Vagina (tissue), 2 donors: Measurements from ENCODE around the gene FKBP3. TPM values are rescaled to one million over a fixed set of nuclear protein-coding genes. Genes with fewer than 3 reads are reported as not detected.
"Not testable (repeated sequence)": the region's sequence is repeated elsewhere in the genome, so short reads cannot be mapped to it uniquely, and the experiment has no call there.

Experiments used
- DNase-seq, 2 donors: peaks; one replicate each; pipeline ENCODE4 v3.0.0-alpha.2; 2017; ENCODE audit errors: extremely low spot score in 2 of 2
- H3K27ac ChIP-seq: fragments of 200-600 bp; sonication (generic); one replicate; pipeline ENCODE4 v1.5.1; 2019
- H3K27me3 ChIP-seq: fragments of 200-600 bp; sonication (generic); one replicate; pipeline ENCODE4 v1.5.1; 2019
- H3K36me3 ChIP-seq, 2 donors: fragments of 200-600 bp; sonication (generic); one replicate each; pipeline ENCODE4 v1.5.1; 2017 to 2019
- H3K4me1 ChIP-seq: fragments of 200-600 bp; sonication (generic); one replicate; pipeline ENCODE4 v1.5.1; 2019
- H3K4me3 ChIP-seq, 2 donors: fragments of 200-600 bp; sonication (generic); 1 replicate in 1 of 2; 2 replicates in 1 of 2; pipeline ENCODE4 v1.5.1; 2016 to 2019
- H3K9me3 ChIP-seq: fragments of 200-600 bp; sonication (generic); one replicate; pipeline ENCODE4 v1.5.1; 2019
- CTCF ChIP-seq, 3 experiments: fragments of 450-650 bp in 2 of 3; fragments of 200-600 bp in 1 of 3; sonication (generic) in 1 of 3; IDR thresholded peaks; one replicate each; pipeline ENCODE4 v1.5.1; 2017 to 2019; ENCODE audit warnings: antibody characterized with exemption in 3 of 3, mild to moderate bottlenecking in 2 of 3, moderate library complexity in 2 of 3
- POLR2A ChIP-seq, 2 donors: fragments of 450-650 bp; IDR thresholded peaks; one replicate each; pipeline ENCODE4 v1.6.1; 2017; ENCODE audit warnings: antibody characterized with exemption in 2 of 2, mild to moderate bottlenecking in 2 of 2, moderate library complexity in 2 of 2
- POLR2AphosphoS5 ChIP-seq, 2 donors: sonication (generic); formaldehyde crosslinking; IDR thresholded peaks; one replicate each; pipeline ENCODE4 v1.9.0; 2017; ENCODE audit warnings: antibody characterized with exemption in 2 of 2, mild to moderate bottlenecking in 2 of 2, low read depth in 1 of 2; ENCODE audit not compliant: insufficient read depth in 1 of 2
- intact Hi-C: fragments of 100-400 bp; cut with DNase I; formaldehyde crosslinking; loops from one replicate; pipeline ENCODE4 v1.15.1; 2023
- total RNA-seq: library from RNA; depleted of rRNA; stranded (reverse); fragments of >200 nt; gene quantifications from one replicate; pipeline ENCODE4 v1.2.3, GENCODE V29; 2016

FKBP3 gene
- total RNA-seq, 1 donor from 2014 or later, result 37.1 TPM

DNA sequence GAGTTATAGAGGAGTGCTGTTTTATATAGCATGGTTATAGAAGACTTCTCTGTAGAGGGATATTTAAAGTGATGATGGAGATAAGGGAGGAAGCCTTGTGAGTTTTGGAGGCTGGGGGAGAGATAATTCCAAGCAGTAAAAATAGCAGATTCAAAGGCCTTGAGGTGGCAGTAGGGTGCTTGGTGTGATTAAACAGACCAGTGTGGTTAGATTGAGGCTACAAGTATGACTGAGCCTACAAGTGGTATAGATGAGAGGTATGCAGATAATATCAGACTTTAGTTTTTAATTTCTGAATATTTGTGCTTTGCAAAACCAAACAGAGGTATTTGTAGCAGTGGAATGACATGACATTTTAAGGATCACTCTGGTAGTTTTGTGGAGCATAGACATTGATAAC, 21.8 kb upstream of the FKBP3 start:
- intact Hi-C loops, result no loop called here
- DNase-seq, result no peak
- no peak overlapping the region for H3K27ac ChIP-seq

DNA sequence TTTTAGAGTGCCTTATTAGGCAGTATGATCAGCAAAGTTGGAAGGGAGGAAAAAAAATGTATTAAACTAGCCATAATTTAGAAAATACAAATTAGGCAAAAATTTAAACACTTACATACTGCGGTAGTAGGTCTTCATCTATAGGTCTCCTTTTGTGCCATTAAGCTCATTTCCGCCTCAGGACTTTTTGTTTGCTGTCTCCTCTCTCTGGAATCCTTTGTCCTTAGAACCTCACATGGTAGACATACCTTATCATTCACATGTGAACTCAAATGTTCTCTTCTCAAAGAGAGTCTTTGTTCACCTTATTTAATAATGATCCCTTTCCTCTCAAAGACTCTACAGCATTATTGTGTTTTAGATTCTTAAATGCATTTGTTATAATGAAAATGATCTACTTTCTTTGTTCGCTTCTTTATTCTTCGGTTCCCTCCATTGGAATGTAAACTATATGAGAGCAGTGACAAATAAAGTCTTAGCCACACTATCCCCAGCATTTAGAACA, 16.2 kb upstream of the FKBP3 start:
- H3K4me1 ChIP-seq, result no peaks in the 10 kb centered on the region
- intact Hi-C loops, result no loop called here
- TF ChIP-seq POLR2AphosphoS5 (IDR thresholded peaks at IDR 0.05; ENCODE audit: insufficient read depth in 1 of 2, low read depth in 1 of 2) (no peak), POLR2A (IDR thresholded peaks at IDR 0.05) (no peak), CTCF (IDR thresholded peaks at IDR 0.05) (no peak)
- H3K27me3 ChIP-seq, result no peaks in the 10 kb centered on the region
- no peaks in the 10 kb centered on the region for H3K9me3 ChIP-seq
- no peak for DNase-seq
- H3K36me3 ChIP-seq, result no peaks in the 10 kb centered on the region
- H3K27ac ChIP-seq, result no peak overlapping the region
- no peak overlapping the region for H3K4me3 ChIP-seq

More for the DNA sequence above, 21.8 kb upstream of the FKBP3 start:
- no peak for TF ChIP-seq CTCF (IDR thresholded peaks at IDR 0.05)
- TF ChIP-seq POLR2AphosphoS5 (IDR thresholded peaks at IDR 0.05; ENCODE audit: insufficient read depth in 1 of 2, low read depth in 1 of 2), result no peak
- no peak for TF ChIP-seq POLR2A (IDR thresholded peaks at IDR 0.05)
- Histone ChIP-seq H3K9me3 (no peaks in the 10 kb centered on the region), H3K4me3 (no peak overlapping the region), H3K27me3 (no peaks in the 10 kb centered on the region), H3K4me1 (no peaks in the 10 kb centered on the region), H3K36me3 (no peaks in the 10 kb centered on the region)

DNA sequence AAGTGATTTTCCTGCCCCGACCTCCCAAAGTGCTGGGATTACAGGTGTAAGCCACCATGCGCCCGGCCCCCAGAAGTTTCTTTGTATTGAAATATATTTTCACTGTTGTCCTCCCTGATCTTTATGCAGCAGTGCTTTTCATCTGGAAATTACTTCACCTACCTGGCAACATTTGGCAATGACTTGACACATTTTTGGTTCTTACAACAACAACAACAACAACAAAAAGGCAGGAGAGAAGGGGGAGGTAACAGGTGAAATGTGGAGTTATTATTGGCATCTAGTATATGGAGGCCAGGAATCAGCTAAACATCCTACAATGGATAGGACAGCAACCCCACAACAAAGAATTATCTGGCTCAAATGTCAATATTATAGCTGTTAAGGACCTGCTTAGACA, 15.3 kb upstream of the FKBP3 start:
- H3K4me1 ChIP-seq, result no peaks in the 10 kb centered on the region
- intact Hi-C loops, result no loop called here

GRCh38 chr14:45145214-45145613, 10.9 kb upstream of the FKBP3 start:
- H3K4me3 ChIP-seq, result no peak overlapping the region
- no peaks in the 10 kb centered on the region for H3K36me3 ChIP-seq
- no peak overlapping the region for H3K27ac ChIP-seq
- DNase-seq, result no peak
- no peaks in the 10 kb centered on the region for H3K27me3 ChIP-seq
- intact Hi-C loops, result no loop called here
- no peak for TF ChIP-seq CTCF (IDR thresholded peaks at IDR 0.05)
- no peak for TF ChIP-seq POLR2A (IDR thresholded peaks at IDR 0.05)
- TF ChIP-seq POLR2AphosphoS5 (IDR thresholded peaks at IDR 0.05; ENCODE audit: insufficient read depth in 1 of 2, low read depth in 1 of 2), result no peak
- H3K4me1 ChIP-seq, result no peaks in the 10 kb centered on the region
- no peaks in the 10 kb centered on the region for H3K9me3 ChIP-seq

More for the DNA sequence above, 15.3 kb upstream of the FKBP3 start:
- Histone ChIP-seq H3K27me3 (no peaks in the 10 kb centered on the region), H3K27ac (no peak overlapping the region), H3K9me3 (no peaks in the 10 kb centered on the region), H3K36me3 (no peaks in the 10 kb centered on the region), H3K4me3 (no peak overlapping the region)
- no peak for DNase-seq
- TF ChIP-seq POLR2A (IDR thresholded peaks at IDR 0.05) (no peak), POLR2AphosphoS5 (IDR thresholded peaks at IDR 0.05; ENCODE audit: insufficient read depth in 1 of 2, low read depth in 1 of 2) (no peak), CTCF (IDR thresholded peaks at IDR 0.05) (no peak)

DNA sequence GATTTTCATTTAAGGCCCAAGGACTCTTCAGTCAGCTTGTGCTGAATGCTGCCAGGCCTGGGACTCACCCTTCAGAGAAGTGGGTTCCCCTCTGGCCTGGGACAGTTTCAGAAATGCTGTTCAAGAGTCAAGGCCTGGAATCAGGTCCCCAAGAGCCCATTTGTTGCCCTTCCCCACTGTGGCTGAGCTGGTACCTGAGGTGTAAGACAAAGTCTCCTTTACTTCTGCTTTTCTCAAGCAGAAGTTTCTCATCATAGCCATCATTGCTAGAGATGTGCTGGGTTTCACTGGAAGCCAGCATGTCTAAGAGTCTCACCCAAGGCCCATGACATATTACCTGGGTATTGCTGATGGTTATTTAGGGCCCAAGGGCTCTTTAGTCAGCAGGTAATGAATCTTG, 10.4 kb upstream of the FKBP3 start:
- Histone ChIP-seq H3K9me3 (no peaks in the 10 kb centered on the region), H3K4me3 (no peak overlapping the region), H3K4me1 (no peaks in the 10 kb centered on the region), H3K27me3 (no peaks in the 10 kb centered on the region), H3K27ac (no peak overlapping the region), H3K36me3 (no peaks in the 10 kb centered on the region)
- no peak for DNase-seq
- intact Hi-C loops, result no loop called here
- TF ChIP-seq POLR2A (IDR thresholded peaks at IDR 0.05) (no peak), POLR2AphosphoS5 (IDR thresholded peaks at IDR 0.05; ENCODE audit: insufficient read depth in 1 of 2, low read depth in 1 of 2) (no peak), CTCF (IDR thresholded peaks at IDR 0.05) (no peak)

GRCh38 chr14:45142083-45142482, 7.8 kb upstream of the FKBP3 start:
- H3K36me3 ChIP-seq, H3K27me3 ChIP-seq, DNase-seq, H3K4me3 ChIP-seq, H3K27ac ChIP-seq, intact Hi-C loops, H3K9me3 ChIP-seq: not testable (repeated sequence)
- H3K4me1 ChIP-seq, result peaks cover 10% of the 10 kb centered on the region
